Brain pericyte (primary cell): ENCODE results near the gene BBLN.
"Not testable (repeated sequence)": the region's sequence is repeated elsewhere in the genome, so short reads cannot be mapped to it uniquely, and the experiment has no call there.

Experiments used
- DNase-seq: peaks from one replicate; pipeline ENCODE4 v3.0.0-alpha.2; 2012; ENCODE audit warnings: low read depth, low spot score

The BBLN gene, protein sequence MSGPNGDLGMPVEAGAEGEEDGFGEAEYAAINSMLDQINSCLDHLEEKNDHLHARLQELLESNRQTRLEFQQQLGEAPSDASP

DNA sequence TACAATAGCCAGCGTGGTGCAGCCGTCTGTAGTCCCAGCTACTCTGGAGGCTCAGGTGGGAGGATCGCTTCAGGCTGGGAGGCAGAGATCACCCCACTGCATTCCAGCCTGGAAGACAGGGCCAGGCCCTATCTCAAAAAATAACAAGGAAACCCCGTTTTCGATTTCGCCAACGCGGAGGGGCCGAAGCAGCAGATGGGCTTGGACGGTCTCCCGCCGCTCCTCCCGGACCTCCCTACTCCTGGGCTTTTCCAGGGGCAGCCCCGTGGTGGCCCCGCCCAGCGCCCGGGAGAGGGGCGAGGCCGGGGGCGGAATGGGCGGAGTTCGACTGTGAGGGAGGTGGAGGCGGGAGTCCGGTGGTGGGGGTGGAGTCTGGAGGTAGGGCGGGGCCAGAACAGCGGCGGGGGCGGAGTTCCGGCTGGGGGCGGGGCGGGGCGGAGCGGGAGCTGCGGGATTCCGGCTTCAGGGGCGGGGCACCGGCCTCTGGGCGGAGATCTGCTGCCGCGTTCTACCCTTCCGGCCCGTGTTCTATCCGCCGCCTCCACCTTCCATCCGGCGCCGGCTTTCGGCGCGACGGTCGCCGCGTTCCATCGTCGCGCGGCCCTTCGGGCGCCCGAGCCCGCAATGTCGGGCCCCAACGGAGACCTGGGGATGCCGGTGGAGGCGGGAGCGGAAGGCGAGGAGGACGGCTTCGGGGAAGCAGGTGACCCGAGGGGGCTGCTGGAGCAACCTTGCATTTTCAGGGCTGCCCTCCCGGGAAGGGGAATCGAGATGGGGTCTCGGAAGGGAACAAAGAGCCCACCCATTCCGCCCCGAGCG, at the start of gene BBLN:
BBLN (plus strand) TSS at position 482 of the 819 bp plus-strand sequence; CDS start at position 625, 143 bp downstream.
- peak; percentile 55 for DNase-seq

- not testable (repeated sequence) for DNase-seq
Measured at GRCh38 chr9:128111726-128112125, 48.3 kb upstream of the BBLN start.

DNA sequence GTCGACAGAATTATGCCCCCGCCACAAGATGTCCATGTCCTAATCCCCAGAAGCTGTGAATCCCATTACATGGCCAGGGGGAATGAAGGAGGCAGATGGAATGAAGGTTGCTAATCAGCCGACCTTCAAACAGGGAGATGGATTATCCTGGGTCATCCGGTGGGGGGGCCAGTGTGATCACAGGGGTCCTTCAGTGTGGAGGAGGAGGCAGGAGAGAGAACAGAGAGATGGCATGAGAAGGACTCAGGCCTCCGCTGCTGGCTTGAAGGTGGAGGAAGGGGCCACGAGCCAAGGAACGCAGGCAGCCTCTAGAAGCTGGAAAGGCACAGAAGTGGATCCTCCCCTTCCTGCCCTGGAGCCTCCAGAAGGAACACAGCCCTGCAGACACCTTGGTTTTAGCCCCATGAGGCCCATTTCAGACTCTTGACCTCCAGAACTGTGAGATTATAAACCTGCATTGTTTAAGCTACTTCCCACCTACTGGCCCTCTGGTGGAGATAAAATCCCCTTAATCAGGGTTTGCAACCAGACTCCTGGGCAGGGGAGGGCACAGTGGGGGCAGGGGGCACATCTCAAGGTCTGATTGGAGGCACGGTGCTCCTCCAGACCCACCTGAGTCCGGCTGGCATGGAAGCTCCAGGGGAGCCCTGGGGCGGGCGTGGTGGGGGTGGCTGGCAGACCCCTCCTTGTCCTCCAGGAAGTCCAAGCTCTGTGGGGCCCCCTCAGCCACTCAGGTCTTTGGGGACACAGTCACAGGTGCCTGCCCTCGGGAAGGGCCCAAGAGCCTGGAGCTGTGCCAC, 46.3 kb upstream of the BBLN start:
- no peak for DNase-seq

DNA sequence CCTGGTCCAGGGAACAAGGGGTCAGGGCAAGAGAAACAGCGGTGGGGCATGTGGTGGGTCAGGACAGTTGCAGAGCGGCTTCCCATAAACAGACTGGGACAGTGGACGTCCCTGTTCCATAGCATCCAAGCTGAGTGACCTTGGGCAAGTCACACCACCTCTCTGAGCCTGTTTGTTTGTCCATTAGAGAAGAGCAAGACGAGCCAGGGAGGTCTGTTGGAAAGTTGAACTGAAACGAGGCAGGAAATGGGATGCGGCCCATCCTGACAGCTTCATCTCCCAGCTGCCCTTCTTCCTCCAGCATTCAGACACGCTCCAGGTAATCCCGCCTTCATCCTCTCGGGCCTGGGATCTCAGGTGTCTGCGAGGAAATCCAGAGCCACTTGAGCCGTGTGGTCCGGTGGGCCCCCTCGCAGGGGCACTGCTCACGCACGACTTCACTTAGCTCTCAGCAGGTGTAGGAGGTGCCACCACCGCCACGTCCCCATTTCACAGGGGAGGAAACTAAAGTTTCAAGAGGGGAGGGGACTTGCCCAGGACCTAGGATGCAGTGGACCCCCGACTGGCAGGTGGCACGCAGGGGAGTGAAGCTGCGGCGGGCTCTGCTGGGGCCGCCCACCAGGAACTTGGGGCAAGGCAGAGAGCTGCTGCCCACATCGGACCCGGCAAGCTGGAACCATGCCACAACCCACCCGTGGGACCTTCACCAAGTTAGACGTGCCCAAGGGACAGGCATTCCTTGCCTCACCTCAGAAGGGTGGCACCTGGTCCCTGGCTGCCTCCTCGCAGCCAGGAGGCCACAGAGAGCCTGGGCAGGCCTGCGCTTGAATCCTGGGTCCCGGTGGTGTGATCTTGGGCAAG, 45.5 kb upstream of the BBLN start:
- no peak for DNase-seq

- DNase-seq = no peak
Measured at GRCh38 chr9:128115187-128116103, 44.6 kb upstream of the BBLN start.

GRCh38 chr9:128116104-128117083, 43.7 kb upstream of the BBLN start:
- no peak for DNase-seq

GRCh38 chr9:128117613-128118471, 42.2 kb upstream of the BBLN start:
- peak; percentile 78 for DNase-seq

- no peak for DNase-seq
Measured at GRCh38 chr9:128118472-128118857, 41.6 kb upstream of the BBLN start.

GRCh38 chr9:128118971-128119665, 40.9 kb upstream of the BBLN start:
- DNase-seq = no peak

- no peak for DNase-seq
Measured at GRCh38 chr9:128120061-128120740, 39.9 kb upstream of the BBLN start.

DNA sequence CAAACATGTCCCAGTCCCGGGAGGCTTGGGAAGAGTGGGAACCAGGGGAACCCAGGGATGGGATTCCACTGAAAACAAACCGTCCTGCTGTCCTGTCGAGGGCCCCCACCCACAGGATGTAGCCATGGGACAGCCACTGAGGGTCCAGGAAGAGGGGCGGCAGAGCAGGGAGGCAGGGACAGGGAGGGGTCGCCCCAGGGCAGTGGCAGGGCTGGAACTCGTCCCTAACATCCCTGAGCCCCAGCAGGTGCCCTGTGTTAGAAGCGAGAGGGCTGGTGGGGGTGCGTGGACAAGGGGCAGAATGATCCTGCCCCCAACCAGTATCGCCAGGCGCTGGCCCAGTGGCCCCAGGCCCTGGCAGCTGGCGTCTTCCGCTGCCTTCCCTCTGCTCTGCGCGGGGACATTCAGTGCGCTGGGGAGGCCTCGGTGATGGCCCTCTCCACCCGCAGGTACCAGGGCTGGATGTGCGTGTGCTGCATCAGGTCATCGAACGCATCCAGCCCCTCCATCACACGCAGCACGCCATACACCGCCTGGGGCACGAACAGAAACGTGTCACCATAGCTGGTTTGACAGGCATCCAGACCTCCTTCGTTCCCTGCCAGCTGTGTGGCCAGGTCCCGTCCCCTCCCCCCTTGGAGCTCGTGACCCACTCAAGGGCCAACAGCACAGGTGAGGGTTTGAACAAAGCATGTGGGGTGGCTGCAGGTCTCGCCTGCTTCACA, 39.2 kb upstream of the BBLN start:
- DNase-seq = no peak

GRCh38 chr9:128121466-128121810, 38.6 kb upstream of the BBLN start:
- no peak for DNase-seq

DNA sequence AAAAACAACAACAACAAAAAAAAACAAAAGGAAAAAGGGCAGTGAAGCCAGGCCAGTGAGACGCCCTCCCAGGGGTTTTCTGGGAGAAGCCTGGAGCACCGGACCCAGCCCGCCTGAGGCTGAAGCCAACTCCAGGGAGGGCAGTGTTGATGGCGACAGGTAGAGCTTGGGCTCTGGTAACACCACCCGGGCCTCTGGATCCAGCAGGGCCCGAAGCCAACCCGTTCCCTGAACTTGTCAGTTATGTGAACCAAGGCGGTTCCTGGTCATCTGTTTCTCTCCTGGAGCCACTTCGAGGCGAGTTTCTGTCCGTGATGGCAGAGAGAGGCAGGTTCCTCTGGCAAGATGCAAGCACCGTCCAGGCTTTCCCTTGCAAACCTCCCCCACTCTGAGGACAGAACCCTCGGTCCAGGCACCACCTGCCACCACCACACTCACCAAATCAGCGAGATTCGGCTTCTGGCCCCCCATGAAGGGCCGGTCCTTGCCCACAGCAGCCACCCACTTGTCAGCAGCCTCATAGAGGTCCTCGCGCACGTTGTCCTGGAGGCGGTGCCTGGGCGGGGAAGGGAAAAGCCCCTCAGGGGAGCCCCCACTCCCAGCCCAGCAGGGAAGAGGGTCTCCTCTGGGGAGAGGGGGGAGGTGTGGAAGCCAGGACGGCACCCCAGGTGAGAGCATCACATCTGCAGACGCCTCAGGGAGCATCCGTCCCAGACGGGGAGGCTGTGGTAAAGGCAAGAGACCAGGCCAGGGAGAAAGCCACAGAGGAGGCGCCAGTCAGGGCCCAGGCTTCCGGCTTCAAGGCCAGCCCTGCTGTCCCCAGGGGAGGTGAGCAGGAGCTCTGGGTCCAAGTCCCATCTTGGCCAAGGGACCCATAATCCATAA, 37.9 kb upstream of the BBLN start:
- DNase-seq = no peak

GRCh38 chr9:128122809-128123175, 37.3 kb upstream of the BBLN start:
- DNase-seq = no peak

DNA sequence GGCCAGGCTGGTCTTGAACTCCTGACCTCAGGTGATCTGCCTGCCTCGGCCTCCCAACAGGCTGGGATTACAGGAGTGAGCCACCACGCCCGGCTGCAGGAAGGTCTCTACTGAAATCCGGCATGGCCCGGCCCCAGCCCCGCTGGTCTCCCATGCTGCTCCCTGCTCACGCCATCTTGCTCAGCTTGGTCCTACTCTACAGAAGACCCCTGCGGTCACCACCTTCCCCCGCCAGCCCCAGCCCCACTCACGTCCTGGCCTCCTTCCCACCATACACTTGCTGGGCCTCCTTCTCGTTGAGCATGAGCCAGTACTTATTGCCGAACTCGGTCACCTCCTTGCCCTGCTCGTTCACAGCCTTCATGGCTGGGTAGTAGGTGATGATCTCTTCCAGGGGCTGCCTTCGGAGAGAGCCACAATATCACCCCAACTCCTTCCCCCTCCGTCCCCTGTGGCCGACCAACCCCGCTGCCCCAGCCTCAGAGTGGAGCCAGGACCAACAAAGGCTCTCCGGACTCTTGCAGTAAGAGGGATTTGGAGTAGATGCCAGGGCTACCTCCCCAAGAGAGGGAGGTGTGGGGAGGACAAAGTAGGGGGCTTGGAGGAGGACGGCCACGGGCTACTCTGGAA, 36.5 kb upstream of the BBLN start:
- no peak for DNase-seq
